Spinal cord (tissue), 10 donors: ENCODE measurements around the gene PARL. TPM values are rescaled to one million over a fixed set of nuclear protein-coding genes. Genes with fewer than 3 reads are reported as not detected.

ENCODE experiments used
- DNase-seq, 6 donors: peaks; one replicate each; pipeline versions ENCODE4 v3.0.0 to v3.0.0-alpha.2; 2013 to 2015; ENCODE audit warnings: low spot score in 6 of 6, low read depth in 4 of 6
- H3K27ac ChIP-seq: one replicate; pipeline ENCODE4 v1.5.1; 2013; ENCODE audit warnings: low read depth, low read length, control low read depth
- H3K27me3 ChIP-seq: one replicate; pipeline ENCODE4 v1.6.1; 2013; ENCODE audit warnings: low read length; ENCODE audit not compliant: control insufficient read depth, insufficient read depth
- H3K36me3 ChIP-seq: one replicate; pipeline ENCODE4 v1.6.1; 2013; ENCODE audit warnings: low read length; ENCODE audit not compliant: control insufficient read depth, insufficient read depth
- H3K4me1 ChIP-seq: one replicate; pipeline ENCODE4 v1.6.1; 2013; ENCODE audit warnings: low read length; ENCODE audit not compliant: control insufficient read depth, insufficient read depth
- H3K4me3 ChIP-seq: one replicate; pipeline ENCODE4 v1.5.1; 2013; ENCODE audit warnings: low read depth, low read length, control low read depth
- H3K9me3 ChIP-seq: one replicate; pipeline ENCODE4 v1.6.1; 2013; ENCODE audit warnings: low read length; ENCODE audit not compliant: control insufficient read depth, insufficient read depth
- WGBS: methylation state at CpG from one replicate; pipeline ENCODE4 v1.1.5; 2013; ENCODE audit warnings: missing lambda C conversion rate; ENCODE audit not compliant: insufficient coverage; 5-methylcytosine and 5-hydroxymethylcytosine counted together
- polyA plus RNA-seq, 2 donors: library from polyadenylated mRNA; unstranded; fragments of 120-200 nt; gene quantifications; one replicate each; pipeline ENCODE4 v1.2.1, GENCODE V29; 2013; ENCODE audit not compliant: insufficient read length in 2 of 2
- total RNA-seq, 2 donors: library from RNA; depleted of rRNA in 1 of 2; stranded (reverse); fragments of 120-200 nt in 1 of 2; fragments of >200 nt in 1 of 2; gene quantifications; one replicate each; pipeline versions ENCODE4 v1.2.3 to v1.2.4, GENCODE V29; 2013 to 2014
- donor health status: healthy.

The PARL gene
- total and polyA plus RNA-seq, 4 donors = 22.6 to 46.6 (median 41.9) TPM

DNA sequence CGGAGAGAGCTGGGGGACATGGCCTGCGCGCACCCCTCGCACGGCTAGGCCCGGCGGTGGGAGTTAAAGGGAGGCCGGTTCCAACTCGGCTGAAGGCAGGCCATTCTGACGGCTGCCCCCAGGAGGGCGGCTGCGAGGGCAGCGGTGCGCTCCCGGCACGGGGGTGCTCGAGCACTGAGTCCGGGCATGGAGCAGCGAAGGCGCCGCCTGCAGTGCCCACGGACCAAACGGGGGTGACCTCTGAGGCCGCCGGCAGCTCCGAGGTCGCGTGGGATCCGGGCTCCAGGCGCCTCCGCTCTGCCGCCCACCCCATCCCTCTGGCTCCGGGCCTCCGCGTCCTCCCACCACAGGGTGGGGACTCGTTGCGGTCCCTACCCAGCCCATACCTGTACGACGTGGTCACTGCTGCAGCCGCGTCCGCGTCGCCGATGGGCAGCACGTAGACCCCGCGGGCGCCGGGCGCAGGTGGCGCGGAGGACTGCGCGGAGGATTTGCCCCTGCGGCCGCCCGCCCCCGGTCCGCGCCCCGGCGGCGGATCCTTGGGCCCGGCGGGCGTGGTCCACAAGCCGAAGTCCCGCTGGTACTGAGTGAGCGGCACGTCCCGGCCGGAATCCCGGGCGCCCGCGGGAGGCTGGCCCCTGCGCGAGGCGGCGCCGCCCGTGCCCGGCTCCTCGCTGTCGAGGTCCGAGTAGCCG, 59.8 kb downstream of the PARL start:
- no peaks in the 10 kb centered on the region for H3K27me3 ChIP-seq
- H3K36me3 ChIP-seq = peaks cover 14% of the 10 kb centered on the region
- H3K4me3 ChIP-seq = peak overlapping the region; percentile 33
- peaks cover 30% of the 10 kb centered on the region for H3K4me1 ChIP-seq
- H3K27ac ChIP-seq = no peak overlapping the region
- no peaks in the 10 kb centered on the region for H3K9me3 ChIP-seq
- under 1% methylated on average over 88 of the region's 88 CpGs for WGBS
- DNase-seq = peak in 1 of 6 donors; percentile 20

DNA sequence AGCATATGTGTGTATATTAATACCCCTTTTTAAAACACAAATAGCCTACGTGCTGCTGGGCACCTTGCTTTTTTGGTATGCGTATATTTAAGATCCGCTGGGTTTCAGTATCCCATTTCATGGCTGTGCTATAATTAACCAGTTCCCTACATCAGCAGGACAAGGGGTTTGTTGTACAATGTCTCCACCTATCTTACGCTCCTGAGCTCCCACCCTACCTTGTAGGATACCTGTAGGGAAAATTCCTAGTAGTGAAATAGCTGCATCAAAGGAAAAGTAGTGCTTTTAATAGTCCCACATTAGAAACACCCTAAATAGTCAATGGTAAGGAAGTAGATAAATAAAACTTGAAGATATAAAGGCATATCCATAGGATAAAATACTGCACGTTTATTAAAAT, 60.7 kb downstream of the PARL start:
- Histone ChIP-seq H3K27me3 (no peaks in the 10 kb centered on the region), H3K27ac (no peak overlapping the region), H3K36me3 (peaks cover 23% of the 10 kb centered on the region), H3K9me3 (no peaks in the 10 kb centered on the region), H3K4me3 (peak overlapping the region; percentile 33), H3K4me1 (peaks cover 39% of the 10 kb centered on the region)
- no CpG with 5 or more reads among the region's 5 CpGs for WGBS
- DNase-seq = peak in 1 of 6 donors; percentile 22

GRCh38 chr3:183822631-183823030, 62.0 kb downstream of the PARL start:
- no peaks in the 10 kb centered on the region for H3K9me3 ChIP-seq
- H3K4me1 ChIP-seq = peaks cover 52% of the 10 kb centered on the region
- DNase-seq = no peak
- no peak overlapping the region for H3K27ac ChIP-seq
- H3K27me3 ChIP-seq = no peaks in the 10 kb centered on the region
- peaks cover 30% of the 10 kb centered on the region for H3K36me3 ChIP-seq
- no peak overlapping the region for H3K4me3 ChIP-seq
- 71% methylated on average over 13 of the region's 13 CpGs for WGBS

DNA sequence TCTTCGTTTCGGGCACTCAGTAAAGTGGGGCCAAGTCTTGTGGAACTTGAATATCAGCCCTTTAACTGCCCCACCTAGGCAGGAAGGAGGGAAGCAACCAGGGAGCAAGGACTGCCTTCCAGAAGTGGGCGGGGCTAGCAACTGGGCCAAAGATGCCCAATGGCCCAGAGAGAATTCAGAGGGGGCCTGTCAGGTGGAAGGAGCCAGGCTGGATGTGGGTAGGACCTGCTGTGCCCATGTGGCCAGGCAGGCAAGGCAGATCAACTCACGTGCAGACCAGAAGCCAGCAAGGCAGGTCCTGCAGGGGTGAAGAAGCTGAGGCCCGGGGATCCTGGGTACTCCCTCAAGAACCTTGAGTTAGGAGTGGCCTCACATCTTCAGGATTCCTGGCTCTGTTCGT, 64.8 kb downstream of the PARL start:
- H3K27ac ChIP-seq = peak overlapping the region; percentile 40

DNA sequence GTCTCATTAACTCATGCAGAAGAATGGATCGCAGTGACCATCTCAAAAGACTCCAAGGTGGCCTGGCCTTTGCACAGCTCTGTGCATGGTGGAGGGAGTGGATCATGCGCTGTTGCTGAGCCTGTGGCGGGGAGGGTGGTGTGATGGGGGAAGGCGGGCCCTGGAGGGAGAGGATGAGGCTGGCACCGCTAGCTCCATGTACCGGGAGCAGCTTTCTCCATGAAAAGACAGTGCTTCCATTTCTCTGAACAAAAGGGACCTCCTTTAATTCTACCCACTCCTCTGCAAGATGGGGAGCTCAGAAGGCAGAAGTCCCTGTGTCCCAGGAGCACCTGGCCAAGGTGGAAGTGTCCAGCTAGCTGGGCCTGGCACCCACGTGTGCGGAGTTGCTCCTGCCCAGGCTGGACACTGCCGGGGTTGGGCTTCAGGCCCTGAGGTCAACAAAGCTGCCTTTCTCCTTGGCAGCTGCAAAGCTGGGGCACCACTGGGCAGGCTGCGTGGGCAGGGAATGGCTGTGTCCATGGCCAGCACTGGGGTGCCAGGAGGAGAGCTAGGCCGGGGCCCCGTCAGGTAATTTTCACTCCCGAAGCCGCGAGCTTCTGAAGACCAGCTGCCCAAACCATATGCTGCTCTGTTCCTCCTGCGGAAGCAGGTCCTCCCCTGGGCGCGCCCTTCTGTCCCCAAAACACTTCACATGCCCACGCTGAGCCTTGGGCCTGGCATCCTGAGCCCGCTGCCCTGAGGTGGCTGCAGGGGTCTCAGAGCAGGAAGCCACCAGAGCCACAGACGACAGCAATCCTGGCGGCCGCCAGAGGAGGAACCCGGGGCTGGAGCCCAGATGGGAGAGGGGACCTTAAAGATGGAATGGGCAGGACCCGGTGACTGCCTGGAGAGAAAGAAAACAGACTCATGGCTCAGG, 65.7 kb downstream of the PARL start:
- DNase-seq = no peak
- Histone ChIP-seq H3K9me3 (no peaks in the 10 kb centered on the region), H3K4me1 (peaks cover 35% of the 10 kb centered on the region), H3K27ac (peak overlapping the region; percentile 40), H3K27me3 (no peaks in the 10 kb centered on the region), H3K36me3 (peaks cover 62% of the 10 kb centered on the region), H3K4me3 (no peak overlapping the region)
- WGBS = 81% methylated on average over 18 of the region's 25 CpGs

More for the DNA sequence above, 64.8 kb downstream of the PARL start:
- no peaks in the 10 kb centered on the region for H3K9me3 ChIP-seq
- 95% methylated on average over 6 of the region's 6 CpGs for WGBS
- H3K4me3 ChIP-seq = no peak overlapping the region
- H3K36me3 ChIP-seq = peaks cover 57% of the 10 kb centered on the region
- peaks cover 40% of the 10 kb centered on the region for H3K4me1 ChIP-seq
- no peak for DNase-seq
- H3K27me3 ChIP-seq = no peaks in the 10 kb centered on the region

DNA sequence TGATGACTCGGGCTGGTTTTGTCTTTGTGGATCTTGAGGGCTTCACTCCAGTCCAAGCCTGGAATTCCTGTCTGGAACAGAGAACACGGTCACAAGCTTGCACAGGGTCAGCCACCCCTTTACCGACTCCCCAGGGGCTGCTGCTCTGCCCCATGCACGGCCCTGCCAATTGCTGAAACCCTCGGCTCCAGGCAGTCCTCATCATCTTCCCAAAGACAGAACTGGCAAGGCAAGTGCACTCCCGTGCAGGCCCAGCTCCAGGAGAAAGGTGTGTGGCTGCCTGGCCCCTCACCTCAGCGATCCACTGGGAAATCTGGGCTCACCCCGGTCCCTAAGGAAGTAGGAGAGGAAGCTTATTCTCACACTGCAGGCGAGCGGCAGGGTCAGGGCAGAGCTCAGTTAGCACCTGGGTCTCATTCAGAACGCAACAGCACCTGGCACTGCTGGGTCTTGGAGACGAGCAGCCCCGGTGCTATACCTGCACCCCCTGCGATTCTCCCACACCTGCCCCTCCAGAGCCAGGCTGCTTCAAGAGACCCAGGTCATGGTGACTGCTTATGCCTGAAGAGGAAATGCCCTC, 66.5 kb downstream of the PARL start:
- H3K4me3 ChIP-seq = no peak overlapping the region
- peaks cover 34% of the 10 kb centered on the region for H3K4me1 ChIP-seq
- H3K9me3 ChIP-seq = no peaks in the 10 kb centered on the region
- peaks cover 64% of the 10 kb centered on the region for H3K36me3 ChIP-seq
- WGBS = 86% methylated on average over 14 of the region's 14 CpGs
- peak overlapping the region; percentile 15 for H3K27ac ChIP-seq
- DNase-seq = no peak
- no peaks in the 10 kb centered on the region for H3K27me3 ChIP-seq

- no peaks in the 10 kb centered on the region for H3K27me3 ChIP-seq
- H3K27ac ChIP-seq = no peak overlapping the region
- no peak overlapping the region for H3K4me3 ChIP-seq
- peaks cover 64% of the 10 kb centered on the region for H3K36me3 ChIP-seq
- WGBS = 83% methylated on average over 3 of the region's 9 CpGs
- peaks cover 29% of the 10 kb centered on the region for H3K4me1 ChIP-seq
- no peak for DNase-seq
- no peaks in the 10 kb centered on the region for H3K9me3 ChIP-seq
These were observed 67.0 kb downstream of the PARL start for GRCh38 chr3:183817639-183818038.

DNA sequence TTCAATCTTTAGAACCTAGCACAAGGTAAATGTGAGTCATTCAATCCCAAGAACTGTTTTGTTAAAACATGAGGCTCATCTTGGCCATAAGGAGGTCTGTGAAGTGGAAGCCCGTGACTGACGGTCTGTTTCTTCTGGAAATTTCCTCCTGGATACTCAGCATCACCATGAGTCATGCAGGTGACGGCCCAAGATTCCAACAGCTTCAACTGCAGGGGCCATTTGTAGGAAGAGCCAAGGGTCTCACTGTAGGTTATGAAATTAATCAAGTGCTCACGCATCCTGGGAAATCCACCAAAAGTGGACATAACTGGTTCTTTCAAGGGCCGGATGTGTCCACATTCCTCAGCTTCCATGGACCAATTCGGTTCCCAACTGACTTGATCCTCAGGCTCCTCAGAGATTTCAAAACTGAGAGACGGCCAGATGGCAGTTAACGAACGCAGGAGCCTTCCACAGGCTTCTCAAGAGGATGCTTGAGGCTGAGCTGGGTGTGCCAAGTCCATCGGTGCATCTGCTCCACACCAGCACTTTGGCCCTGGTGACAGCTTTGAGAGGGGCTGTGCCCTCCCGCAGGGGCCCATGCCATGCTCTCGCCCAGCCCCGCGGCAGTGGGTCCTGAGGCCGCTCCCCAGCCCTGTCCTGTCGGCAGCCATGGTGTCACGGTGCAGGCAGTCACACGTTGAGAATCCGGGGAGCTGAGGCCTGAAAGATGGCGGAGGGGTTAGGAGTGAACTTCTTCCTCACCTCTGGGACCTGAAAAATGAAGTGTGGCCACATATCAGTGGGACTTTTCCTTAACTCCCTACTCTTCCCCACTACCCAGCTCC, 67.8 kb downstream of the PARL start:
- no peak overlapping the region for H3K4me3 ChIP-seq
- 93% methylated on average over 18 of the region's 20 CpGs for WGBS
- H3K27me3 ChIP-seq = no peaks in the 10 kb centered on the region
- peaks cover 26% of the 10 kb centered on the region for H3K4me1 ChIP-seq
- H3K27ac ChIP-seq = no peak overlapping the region
- peaks cover 63% of the 10 kb centered on the region for H3K36me3 ChIP-seq
- no peaks in the 10 kb centered on the region for H3K9me3 ChIP-seq
- no peak for DNase-seq

DNA sequence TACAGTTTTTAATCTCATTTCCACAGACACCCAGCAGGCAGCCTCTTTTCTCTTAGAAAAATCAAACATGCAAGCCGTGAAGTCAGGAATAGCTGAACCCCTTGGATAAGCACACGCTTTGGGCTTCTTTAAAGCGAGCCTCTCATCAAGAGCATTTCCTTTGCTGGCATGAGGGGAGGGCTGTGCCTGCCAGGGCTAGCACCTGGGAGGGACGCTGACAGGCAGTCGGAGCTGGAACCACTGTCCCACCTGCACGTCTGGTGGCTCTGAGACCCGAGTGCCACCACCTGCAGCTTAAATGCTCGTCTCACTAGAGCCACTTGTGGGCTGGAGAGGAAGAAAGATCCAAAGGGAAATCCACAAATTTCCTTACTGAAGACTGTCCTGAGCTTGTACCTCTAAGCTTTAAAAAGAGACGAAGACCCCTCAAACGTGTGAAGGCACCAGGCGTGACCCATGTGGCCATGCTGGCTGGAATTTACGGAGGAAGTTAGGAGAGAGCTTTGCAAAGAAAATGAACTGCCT, 68.7 kb downstream of the PARL start:
- Histone ChIP-seq H3K27me3 (no peaks in the 10 kb centered on the region), H3K4me1 (peaks cover 26% of the 10 kb centered on the region), H3K9me3 (no peaks in the 10 kb centered on the region), H3K4me3 (no peak overlapping the region), H3K27ac (no peak overlapping the region), H3K36me3 (peaks cover 72% of the 10 kb centered on the region)
- 87% methylated on average over 10 of the region's 12 CpGs for WGBS
- no peak for DNase-seq
